NCI-H1930 (cell line): Measurements from ENCODE around the gene TMEM59.
"Not testable (repeated sequence)": the region's sequence is repeated elsewhere in the genome, so short reads cannot be mapped to it uniquely, and the experiment has no call there.

Experiments used
- DNase-seq, 2 experiments: peaks; one replicate each; lab custom pipeline; 2025; lab: John Stamatoyannopoulos, UW

TMEM59 gene

DNA sequence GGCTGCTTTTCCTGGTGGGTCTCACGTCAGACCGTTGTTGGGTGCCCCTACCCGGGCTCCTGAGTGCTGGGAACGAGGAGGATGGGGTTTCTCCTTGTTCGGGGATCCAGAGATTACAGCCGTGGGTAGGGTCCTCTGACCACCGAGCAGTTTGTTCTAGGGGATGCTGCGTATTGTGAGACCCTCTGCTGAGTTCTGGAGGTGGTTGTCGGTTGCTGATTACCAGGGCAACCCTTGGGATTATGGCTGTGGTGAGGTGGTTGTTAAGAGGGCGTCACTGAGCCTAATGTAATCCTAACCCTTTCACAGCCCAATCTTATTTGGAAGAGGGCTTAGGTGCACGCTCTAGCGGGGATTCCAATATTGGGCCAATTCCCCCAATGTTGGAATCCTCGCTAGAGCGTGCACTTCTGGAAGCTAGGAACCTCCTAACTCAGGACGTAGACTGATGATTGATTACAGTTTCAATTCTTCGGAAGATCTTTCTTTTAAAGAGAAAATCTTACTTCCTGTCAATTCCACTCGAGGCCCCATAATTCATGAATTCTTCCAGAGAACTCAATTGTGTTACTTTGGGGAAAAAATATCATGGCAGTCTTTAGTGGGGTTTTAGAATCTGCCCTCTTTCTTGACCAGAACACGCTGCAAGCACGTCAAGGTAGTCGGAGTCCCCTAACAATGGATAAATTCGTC, 887 bp upstream of the TMEM59 start:
- DNase-seq = no peak

DNA sequence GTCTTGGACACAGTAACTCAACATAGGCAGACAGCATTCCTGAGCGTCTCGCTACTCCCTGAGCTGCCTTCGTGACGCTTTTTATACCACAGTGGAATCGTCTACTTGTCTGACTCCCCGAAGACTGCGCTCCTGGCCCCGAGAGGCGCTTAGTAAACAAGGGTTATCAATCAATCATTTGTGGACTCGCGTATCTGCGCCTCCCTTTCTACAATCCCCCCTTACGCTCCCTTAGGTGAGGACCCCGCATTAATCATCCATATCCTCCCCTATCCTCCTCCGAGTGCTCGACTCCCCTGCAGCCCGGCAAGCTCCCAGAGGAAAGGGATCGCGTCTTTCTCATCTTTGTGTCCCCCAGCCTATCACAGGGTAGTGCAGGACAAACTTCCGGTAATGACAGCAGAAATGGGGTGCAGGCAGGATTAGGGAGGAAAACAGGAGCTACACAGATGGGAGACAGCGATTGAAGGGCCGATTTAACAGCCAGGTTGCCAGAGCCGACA, 522 bp downstream of the TMEM59 start:
- peak in 1 of 2 experiments; percentile 8 for DNase-seq

DNA sequence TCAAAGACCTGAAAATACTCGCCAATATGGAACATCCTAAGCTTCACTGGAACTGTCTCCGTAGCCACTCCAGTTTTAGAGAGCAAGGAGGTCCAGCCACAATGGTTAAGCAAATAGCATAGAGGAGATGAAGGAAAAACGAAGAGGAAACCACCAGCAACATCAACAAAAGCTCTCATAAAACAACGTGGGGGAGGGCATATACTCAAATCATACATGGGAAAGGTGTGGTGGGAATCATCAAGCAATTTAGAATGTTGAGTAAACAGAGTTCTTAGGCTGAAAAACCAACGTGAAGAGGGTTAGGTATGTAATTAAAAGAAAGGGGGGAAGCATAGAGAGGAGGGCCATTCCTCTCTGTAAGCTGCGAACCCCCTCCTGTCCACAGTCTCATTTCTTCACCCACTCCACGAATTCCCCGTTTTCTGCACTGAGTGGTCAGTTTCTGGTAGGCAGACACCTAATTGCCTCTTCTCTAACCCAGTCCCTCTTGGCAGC, 1.0 kb downstream of the TMEM59 start:
- no peak for DNase-seq

DNA sequence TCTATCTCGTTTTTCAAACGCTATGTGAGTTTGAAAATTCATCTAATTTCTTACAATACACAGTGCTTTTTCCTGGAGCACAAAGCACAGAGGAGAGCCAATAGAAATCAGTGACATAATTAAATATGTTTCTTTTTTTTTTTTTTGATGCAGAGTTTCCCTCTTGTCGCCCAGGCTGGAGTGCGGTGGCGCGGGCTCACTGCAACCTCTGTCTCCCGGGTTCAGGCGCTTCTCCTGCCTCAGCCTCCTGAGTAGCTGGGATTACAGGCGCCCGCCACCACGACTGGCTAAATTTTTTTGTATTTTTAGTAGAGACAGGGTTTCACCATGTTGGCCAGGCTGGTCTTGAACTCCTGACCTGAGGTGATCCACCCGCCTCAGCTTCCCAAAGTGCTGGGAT, 2.6 kb downstream of the TMEM59 start:
- DNase-seq = not testable (repeated sequence)

- no peak for DNase-seq
Observed at GRCh38 chr1:54047384-54048305, 5.4 kb downstream of the TMEM59 start.

DNA sequence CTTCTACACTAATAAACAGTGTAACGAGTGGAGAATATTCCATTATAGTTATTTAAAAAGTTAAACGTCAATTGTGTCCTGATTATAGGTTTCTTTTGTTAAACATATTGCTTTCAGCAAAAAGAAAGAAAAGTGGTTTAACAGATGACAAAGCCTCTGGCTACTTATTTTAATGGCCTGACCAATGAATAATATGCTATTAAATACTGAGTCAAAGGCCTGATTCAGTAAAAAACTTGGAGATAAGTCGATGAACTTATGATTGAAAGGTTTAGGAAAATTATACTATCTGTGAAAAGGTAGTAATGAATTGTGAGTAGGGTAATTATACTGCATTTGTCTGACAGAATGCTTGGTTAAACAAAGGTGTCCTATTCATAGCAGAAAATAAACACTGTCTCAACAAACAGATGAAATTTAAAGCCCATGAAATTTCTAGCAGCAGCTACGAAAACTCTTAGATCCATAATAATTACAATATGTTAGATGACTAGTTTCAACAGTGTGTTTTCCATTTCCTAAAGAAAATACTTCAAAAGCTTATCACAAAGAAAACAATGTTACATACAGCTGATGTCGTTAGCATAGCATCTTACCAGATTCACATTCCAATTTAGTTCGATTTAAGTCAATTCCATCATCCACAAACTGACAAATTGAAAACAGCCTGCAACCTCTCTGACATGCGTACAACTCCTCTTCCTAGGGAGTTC, 6.2 kb downstream of the TMEM59 start:
- DNase-seq = peak; percentile 55 to 60

- DNase-seq = no peak
Observed at GRCh38 chr1:54045496-54045895, 7.5 kb downstream of the TMEM59 start.

- no peak for DNase-seq
Observed at GRCh38 chr1:54041806-54042205, 11.2 kb downstream of the TMEM59 start.

DNA sequence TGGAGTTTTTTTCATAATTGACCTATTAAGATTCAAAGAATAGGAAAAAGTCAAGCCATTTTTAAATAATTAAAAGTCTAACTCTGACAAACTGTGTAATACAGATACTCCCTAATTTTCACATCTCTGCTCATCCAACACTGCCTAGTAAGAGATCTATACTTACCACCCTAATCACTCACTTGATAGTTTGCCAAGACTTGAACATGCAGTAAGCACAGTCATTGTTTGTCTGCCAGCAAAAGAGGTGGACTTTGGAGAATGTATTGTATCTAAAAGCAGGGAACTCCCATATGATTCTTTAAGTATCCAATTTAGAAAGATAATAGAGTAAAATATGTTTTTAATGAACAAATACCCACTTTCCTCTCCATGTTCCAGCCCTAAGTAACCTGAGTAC, 15.5 kb downstream of the TMEM59 start:
- DNase-seq = no peak

GRCh38 chr1:54028306-54029251, 24.4 kb downstream of the TMEM59 start:
- DNase-seq = no peak

GRCh38 chr1:54027848-54028247, 25.2 kb downstream of the TMEM59 start:
- DNase-seq = no peak

- not testable (repeated sequence) for DNase-seq
Observed at GRCh38 chr1:54024811-54025210, 28.2 kb downstream of the TMEM59 start.

DNA sequence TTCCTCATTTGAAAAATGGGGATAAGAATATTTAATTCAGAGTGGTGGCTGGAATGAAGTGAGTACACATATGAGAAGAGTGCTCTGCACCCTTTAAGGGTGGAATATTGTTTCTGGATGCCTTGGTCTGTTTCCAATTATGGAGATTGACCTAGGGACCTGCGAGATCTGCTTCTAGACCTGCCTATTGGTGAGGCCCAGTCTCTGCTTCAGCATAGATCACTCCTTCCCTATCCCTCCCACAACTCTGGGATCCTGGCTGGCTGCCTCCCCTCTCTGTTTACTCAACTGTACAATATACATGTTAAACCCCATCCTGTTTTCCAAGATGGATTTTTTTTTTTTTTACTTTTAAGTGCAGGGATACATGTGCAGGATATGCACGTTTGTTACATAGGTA, 28.6 kb downstream of the TMEM59 start:
- DNase-seq = no peak

DNA sequence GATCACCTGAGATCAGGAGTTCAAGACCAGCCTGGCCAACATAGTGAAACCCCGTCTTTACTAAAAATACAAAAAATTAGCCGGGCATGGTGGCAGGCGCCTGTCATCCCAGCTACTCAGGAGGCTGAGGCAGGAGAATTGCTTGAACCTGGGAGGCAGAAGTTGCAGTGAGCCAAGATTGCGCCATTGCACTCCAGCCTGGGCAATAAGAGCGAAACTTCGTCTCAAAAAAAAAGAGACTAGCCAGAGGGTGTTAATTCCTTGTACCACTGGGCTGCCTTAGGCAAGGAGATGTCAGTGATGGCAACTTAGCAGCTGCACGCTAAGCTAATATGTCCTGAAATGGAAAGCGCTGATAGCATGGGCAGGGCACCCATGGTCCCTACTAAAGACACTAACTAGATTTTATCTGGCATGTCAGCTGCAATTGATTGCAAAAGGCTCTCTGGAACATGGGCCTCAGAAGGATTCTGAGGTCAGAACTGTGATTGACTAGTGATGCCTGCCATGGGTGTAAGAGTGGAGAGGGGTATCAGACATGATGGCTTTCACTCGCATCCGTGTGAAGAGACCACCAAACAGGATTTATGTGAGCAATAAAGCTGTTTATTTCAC, 33.3 kb downstream of the TMEM59 start:
- not testable (repeated sequence) for DNase-seq

- no peak for DNase-seq
Observed at GRCh38 chr1:54018635-54019034, 34.4 kb downstream of the TMEM59 start.

DNA sequence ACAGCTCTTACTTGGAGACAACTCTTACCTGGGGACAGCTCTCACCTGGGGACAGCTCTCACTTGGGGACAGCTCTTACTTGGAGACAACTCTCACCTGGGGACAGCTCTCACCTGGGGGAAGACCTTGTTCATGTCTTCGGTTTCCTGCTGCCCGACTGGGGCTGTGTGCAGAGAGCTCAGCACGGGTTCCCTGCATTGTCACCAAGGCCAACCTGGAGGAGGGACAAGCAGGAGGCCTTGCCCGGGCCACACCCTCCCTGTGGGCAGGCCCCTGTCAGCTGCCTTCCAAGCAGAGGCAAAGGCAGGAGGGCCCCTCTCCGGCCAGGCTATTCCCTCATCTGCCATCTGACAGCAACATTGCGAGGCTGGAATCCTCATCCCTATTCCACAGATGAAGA, 35.0 kb downstream of the TMEM59 start, which contains the start of gene LDLRAD1:
Gene LDLRAD1 (minus strand): TSS at position 208 of the 400 bp plus-strand sequence. CDS start 74 bp downstream, at position 134.
- DNase-seq = no peak

DNA sequence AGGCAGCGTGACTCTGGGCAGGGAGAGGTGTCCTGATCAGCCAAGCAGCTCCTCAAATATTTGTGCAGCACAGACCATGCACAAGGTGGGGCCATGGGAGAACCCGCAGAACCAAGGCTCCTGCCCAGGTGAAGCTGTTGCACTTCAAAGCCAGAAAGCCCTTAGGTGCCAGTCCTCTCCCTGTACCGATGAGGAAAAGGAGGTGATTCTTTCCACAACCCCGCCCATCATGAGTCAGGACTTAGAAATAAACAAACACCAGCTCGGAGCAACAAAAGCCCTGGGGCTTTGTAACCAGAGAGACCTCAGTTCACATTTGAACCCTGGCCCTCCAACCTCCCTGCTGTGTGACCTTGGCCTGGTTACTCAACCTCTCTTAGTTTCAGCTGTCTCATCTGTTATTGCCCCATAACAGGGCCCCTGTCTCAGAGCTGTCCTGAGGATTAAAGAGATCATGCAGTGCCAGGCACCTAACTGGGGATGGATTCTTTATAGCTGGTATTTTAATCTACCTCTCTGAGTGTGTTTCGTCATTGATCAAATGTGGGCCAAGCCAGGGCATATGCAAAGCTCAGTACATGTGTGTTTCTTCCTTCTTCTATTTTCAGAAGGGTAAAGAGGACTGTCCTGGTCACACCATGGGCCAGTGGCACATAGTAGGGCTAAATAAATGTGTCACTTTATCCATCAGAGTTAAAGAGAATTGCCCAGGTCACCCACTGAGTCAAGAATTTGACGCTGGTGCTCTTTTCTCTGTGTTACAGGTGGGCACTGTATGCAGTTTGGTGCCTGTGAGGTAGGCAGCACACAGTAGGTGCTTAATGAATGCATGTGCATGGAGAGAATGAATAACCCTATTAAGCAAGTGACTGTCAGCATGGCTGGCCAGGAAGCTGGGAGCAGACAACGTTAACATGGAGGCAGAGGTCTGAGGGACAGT, 36.4 kb downstream of the TMEM59 start:
- no peak for DNase-seq

- no peak for DNase-seq
Observed at GRCh38 chr1:54014009-54014629, 38.9 kb downstream of the TMEM59 start.
